Measurements from ENCODE around the gene ARRDC1.

- TF ChIP-seq EZH2 (IDR thresholded peaks at IDR 0.05; ENCODE audit: borderline replicate concordance, insufficient read depth, low read length, poor library complexity, severe bottlenecking): no peak
- TF ChIP-seq POLR2AphosphoS5 (IDR thresholded peaks at IDR 0.05): no peak
- TF ChIP-seq RAD21 (conservative IDR thresholded peaks at IDR 0.05): no peak
- TF ChIP-seq REST (IDR thresholded peaks at IDR 0.05; ENCODE audit: borderline replicate concordance): no peak
- no peak for TF ChIP-seq CTCF (IDR thresholded peaks at IDR 0.05; ENCODE audit: poor library complexity, severe bottlenecking)
- no peak for TF ChIP-seq EP300 (conservative IDR thresholded peaks at IDR 0.05; ENCODE audit: poor library complexity, severe bottlenecking)
- TF ChIP-seq SMC3 (conservative IDR thresholded peaks at IDR 0.05; ENCODE audit: poor library complexity): no peak
- no peak for TF ChIP-seq MXI1 (conservative IDR thresholded peaks at IDR 0.05; ENCODE audit: poor library complexity, severe bottlenecking)
These were observed 27.0 kb downstream of the ARRDC1 start for GRCh38 chr9:137632230-137633161.
